IPS DF 4.7 (cell line): ENCODE measurements around the gene MRPL28.
"Not testable (repeated sequence)": the region's sequence is repeated elsewhere in the genome, so short reads cannot be mapped to it uniquely, and the experiment has no call there.

ENCODE experiments used
- DNase-seq: peaks from one replicate; pipeline ENCODE4 v3.0.0-alpha.2; 2013; ENCODE audit warnings: low spot score; ENCODE audit errors: extremely low read depth

MRPL28 gene

GRCh38 chr16:391885-392335, 21.6 kb upstream of the MRPL28 start:
- no peak for DNase-seq

GRCh38 chr16:389352-389751, 19.0 kb upstream of the MRPL28 start:
- DNase-seq: no peak

GRCh38 chr16:387761-388666, 17.7 kb upstream of the MRPL28 start:
- DNase-seq: not testable (repeated sequence)

GRCh38 chr16:386641-387156, 16.4 kb upstream of the MRPL28 start:
- no peak for DNase-seq

GRCh38 chr16:383326-384051, 13.2 kb upstream of the MRPL28 start:
- DNase-seq: no peak

GRCh38 chr16:381789-382717, 11.7 kb upstream of the MRPL28 start, which contains the start of gene PGAP6:
Gene PGAP6, minus strand, starts transcription at chr16:381978. Its CDS starts 157 bp downstream, at chr16:381821.
- no peak for DNase-seq

- no peak for DNase-seq
Observed at GRCh38 chr16:381012-381788, 10.9 kb upstream of the MRPL28 start.

- DNase-seq: no peak
Observed at GRCh38 chr16:380762-381011, 10.3 kb upstream of the MRPL28 start.

GRCh38 chr16:379961-380761, 9.8 kb upstream of the MRPL28 start:
- no peak for DNase-seq

GRCh38 chr16:379183-379960, 9.0 kb upstream of the MRPL28 start:
- DNase-seq: no peak

- no peak for DNase-seq
Observed at GRCh38 chr16:378821-379182, 8.5 kb upstream of the MRPL28 start.

- not testable (repeated sequence) for DNase-seq
Observed at GRCh38 chr16:378113-378820, 7.9 kb upstream of the MRPL28 start.

- no peak for DNase-seq
Observed at GRCh38 chr16:377419-377951, 7.1 kb upstream of the MRPL28 start.

GRCh38 chr16:376817-377418, 6.6 kb upstream of the MRPL28 start:
- no peak for DNase-seq

- DNase-seq: no peak
Observed at GRCh38 chr16:375927-376816, 5.8 kb upstream of the MRPL28 start.

- DNase-seq: no peak
Observed at GRCh38 chr16:375212-375611, 4.9 kb upstream of the MRPL28 start.

GRCh38 chr16:374616-374926, 4.2 kb upstream of the MRPL28 start:
- DNase-seq: no peak
